CD8-positive, alpha-beta memory T cell (primary cell): ENCODE data around the gene PLCD1. TPM values are rescaled to one million over a fixed set of nuclear protein-coding genes. Genes with fewer than 3 reads are reported as not detected.
A peak's percentile ranks its signal among the peaks of the same experiment; 100 is the strongest.
"Not testable (repeated sequence)": the region's sequence is repeated elsewhere in the genome, so short reads cannot be mapped to it uniquely, and the experiment has no call there.

Source experiments
- CTCF ChIA-PET: fragments of 350-600 bp; sonication (Branson Sonifier 250); formaldehyde crosslinking; loops from one replicate; lab custom pipeline; 2021; ENCODE audit warnings: antibody characterized with exemption; lab: Charles Lee
- POLR2A ChIA-PET: fragments of 350-600 bp; sonication (Branson Sonifier 250); formaldehyde crosslinking; loops from one replicate; lab custom pipeline; 2021; ENCODE audit warnings: antibody characterized with exemption; lab: Charles Lee
- DNase-seq, 5 donors: peaks; one replicate each; pipeline versions ENCODE4 v3.0.0 to v3.0.0-alpha.2; 2020 to 2022; ENCODE audit warnings: mixed read lengths in 1 of 5
- H3K27ac ChIP-seq: one replicate; pipeline ENCODE4 v1.7.0; 2013; ENCODE audit warnings: low read depth, mild to moderate bottlenecking, low read length, moderate library complexity
- H3K27me3 ChIP-seq: 2 replicates; pipeline ENCODE4 v1.7.0; 2013; ENCODE audit warnings: low read length, mild to moderate bottlenecking; ENCODE audit not compliant: insufficient read depth, poor library complexity, severe bottlenecking
- H3K36me3 ChIP-seq: 2 replicates; pipeline ENCODE4 v1.7.0; 2013; ENCODE audit warnings: mild to moderate bottlenecking, low read length, moderate library complexity; ENCODE audit not compliant: insufficient read depth
- H3K4me1 ChIP-seq: 2 replicates; pipeline ENCODE4 v1.7.0; 2013; ENCODE audit warnings: mild to moderate bottlenecking, low read length, moderate library complexity; ENCODE audit not compliant: insufficient read depth
- H3K4me3 ChIP-seq: 2 replicates; pipeline ENCODE4 v1.7.0; 2013; ENCODE audit warnings: mild to moderate bottlenecking, low read length
- H3K9me3 ChIP-seq: 2 replicates; pipeline ENCODE4 v1.7.0; 2013; ENCODE audit warnings: mild to moderate bottlenecking, low read length
- H3K27ac Mint-ChIP-seq, 8 donors: one replicate each; pipeline ENCODE4 v1.8.0; 2020 to 2021; ENCODE audit warnings: mixed read lengths in 8 of 8, mild to moderate bottlenecking in 6 of 8, inconsistent platforms in 3 of 8, moderate library complexity in 3 of 8
- H3K27me3 Mint-ChIP-seq, 2 donors: one replicate each; pipeline ENCODE4 v1.8.0; 2020 to 2021; ENCODE audit warnings: mixed read lengths in 2 of 2, mild to moderate bottlenecking in 1 of 2, moderate library complexity in 1 of 2
- H3K36me3 Mint-ChIP-seq, 3 donors: one replicate each; pipeline ENCODE4 v1.8.0; 2020 to 2021; ENCODE audit warnings: mixed read lengths in 3 of 3, inconsistent platforms in 1 of 3, mild to moderate bottlenecking in 1 of 3
- H3K4me1 Mint-ChIP-seq, 3 donors: one replicate each; pipeline ENCODE4 v1.8.0; 2020 to 2021; ENCODE audit warnings: mixed read lengths in 3 of 3, inconsistent platforms in 1 of 3, mild to moderate bottlenecking in 1 of 3
- H3K4me3 Mint-ChIP-seq, 7 donors: one replicate each; pipeline ENCODE4 v1.8.0; 2020 to 2021; ENCODE audit warnings: mixed read lengths in 7 of 7, mild to moderate bottlenecking in 6 of 7, moderate library complexity in 4 of 7, inconsistent platforms in 2 of 7
- H3K9me3 Mint-ChIP-seq, 5 donors: one replicate each; pipeline ENCODE4 v1.8.0; 2020 to 2022; ENCODE audit warnings: mixed read lengths in 5 of 5, mild to moderate bottlenecking in 3 of 5, moderate library complexity in 2 of 5, inconsistent platforms in 1 of 5
- polyA plus RNA-seq: library from polyadenylated mRNA; unstranded; fragments of 300-500 nt; fragmentation: Illumina TruSeq; gene quantifications from one replicate; pipeline ENCODE4 v1.2.3, GENCODE V29; 2021
- total RNA-seq, 2 experiments: library from RNA; stranded (reverse); gene quantifications; one replicate each; pipeline ENCODE4 v1.2.3, GENCODE V29; 2021

Gene PLCD1
- total and polyA plus RNA-seq, 3 experiments from 2014 or later: 12.8 to 36.4 (median 18.5) TPM

DNA sequence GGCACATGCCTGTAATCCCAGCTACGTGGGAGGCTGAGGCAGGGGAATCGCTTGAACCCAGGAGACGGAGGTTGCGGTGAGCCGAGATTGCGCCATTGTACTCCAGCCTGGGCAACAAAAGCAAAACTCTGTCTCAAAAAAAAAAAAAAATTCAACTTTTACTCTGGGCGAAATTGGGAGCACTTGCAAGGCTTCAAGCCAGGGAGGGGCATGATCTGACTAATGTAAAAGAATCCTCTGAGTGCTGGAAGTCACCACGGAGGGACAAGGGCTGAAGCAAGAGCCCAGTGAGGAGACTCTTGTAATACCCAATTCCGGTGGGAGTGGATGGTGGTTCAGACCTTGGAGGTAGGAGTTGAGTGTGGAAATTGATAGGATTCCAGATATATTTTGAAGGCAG lies 4.9 kb upstream of the PLCD1 start:
- CTCF ChIA-PET: not testable (repeated sequence)

DNA sequence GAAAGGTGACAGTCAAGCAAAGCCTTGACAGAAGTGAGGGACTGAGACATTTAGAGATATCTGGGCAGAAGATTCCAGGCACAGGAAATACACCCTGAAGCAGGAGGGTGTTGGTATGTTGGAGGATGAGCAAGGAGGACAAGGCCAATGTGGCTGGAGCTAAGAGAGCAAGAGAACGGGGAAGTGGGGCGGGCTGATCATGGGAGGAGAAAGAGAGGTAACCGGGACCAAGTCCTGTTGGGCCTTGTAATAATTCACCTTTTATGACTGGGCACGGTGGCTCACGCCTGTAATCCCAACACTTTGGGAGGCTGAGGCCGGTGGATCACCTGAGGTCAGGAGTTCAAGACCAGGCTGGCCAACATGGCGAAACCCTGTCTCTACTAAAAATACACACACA lies 4.1 kb upstream of the PLCD1 start:
- H3K4me3 ChIP-seq, H3K27me3 ChIP-seq, H3K9me3 Mint-ChIP-seq, H3K27ac ChIP-seq, H3K36me3 Mint-ChIP-seq, POLR2A ChIA-PET, H3K36me3 ChIP-seq, H3K9me3 ChIP-seq, CTCF ChIA-PET, H3K4me3 Mint-ChIP-seq, DNase-seq, H3K27me3 Mint-ChIP-seq: not testable (repeated sequence)
- H3K4me1 Mint-ChIP-seq: peaks cover 26 to 49% (median 37%) of the 10 kb centered on the region in 3 donors
- peaks cover 36% of the 10 kb centered on the region for H3K4me1 ChIP-seq
- H3K27ac Mint-ChIP-seq: peak overlapping the region in 2 of 8 donors; percentile 9 to 65

More for the DNA sequence above, 4.9 kb upstream of the PLCD1 start:
- DNase-seq, H3K27me3 ChIP-seq, H3K36me3 Mint-ChIP-seq, H3K9me3 ChIP-seq, H3K27me3 Mint-ChIP-seq, H3K9me3 Mint-ChIP-seq, H3K27ac ChIP-seq, H3K36me3 ChIP-seq, H3K4me3 ChIP-seq: not testable (repeated sequence)
- POLR2A ChIA-PET: interaction anchor here (0.7 kb wide), 1 partner anchor 104 kb away, joined by 3 read pairs; the partner anchor contains the start of gene MYD88
- Mint-ChIP-seq H3K4me3 (peak overlapping the region in 1 of 7 donors; percentile 7), H3K27ac (peak overlapping the region in 2 of 8 donors; percentile 47 to 56), H3K4me1 (peaks cover 31 to 54% (median 44%) of the 10 kb centered on the region in 3 donors)
- H3K4me1 ChIP-seq: peaks cover 36% of the 10 kb centered on the region

DNA sequence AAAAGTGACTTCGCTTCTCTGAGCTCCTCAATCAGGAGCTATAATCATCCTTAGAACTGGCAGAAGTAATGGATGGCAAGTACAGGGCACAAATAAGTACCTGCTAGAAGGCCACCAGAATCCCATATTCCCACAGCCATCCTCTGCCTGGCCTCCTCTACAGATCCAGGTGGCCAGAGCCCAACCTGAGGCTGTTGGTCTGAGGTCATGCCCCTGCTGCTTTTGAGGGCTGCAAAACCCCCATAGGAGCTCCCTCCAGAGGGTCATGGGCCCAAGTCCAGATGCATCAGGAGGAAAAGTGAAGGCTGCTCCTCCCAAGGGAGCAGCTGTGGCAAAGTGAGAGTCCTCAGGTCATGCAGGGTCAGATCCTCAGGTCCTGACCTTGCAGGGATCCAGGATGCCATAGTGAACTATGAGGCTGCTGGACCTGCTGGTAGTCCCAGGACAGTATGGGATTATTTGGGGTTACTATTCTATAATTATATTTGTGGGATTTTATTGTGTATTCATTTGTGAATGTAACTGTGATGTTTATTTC lies 3.0 kb upstream of the PLCD1 start:
- peak overlapping the region in 1 of 7 donors; percentile 42 for H3K4me3 Mint-ChIP-seq
- peaks cover 24 to 48% (median 30%) of the 10 kb centered on the region in 3 donors for H3K4me1 Mint-ChIP-seq
- peaks cover 0 to 3% (median 0%) of the 10 kb centered on the region in 3 donors for H3K36me3 Mint-ChIP-seq
- H3K27me3 ChIP-seq: peaks cover 8% of the 10 kb centered on the region
- POLR2A ChIA-PET: no interaction called here
- no peak overlapping the region for H3K4me3 ChIP-seq
- H3K36me3 ChIP-seq: no peaks in the 10 kb centered on the region
- H3K27ac Mint-ChIP-seq: peak overlapping the region in 1 of 8 donors; percentile 59
- DNase-seq: no peak
- peaks cover 0 to 7% of the 10 kb centered on the region in 2 donors for H3K27me3 Mint-ChIP-seq
- peaks cover 28% of the 10 kb centered on the region for H3K4me1 ChIP-seq
- CTCF ChIA-PET: interaction anchor here (1.3 kb wide), 1 partner anchor 58 kb away, joined by 3 read pairs; no protein-coding TSS in a partner anchor
- H3K9me3 Mint-ChIP-seq: no peaks in the 10 kb centered on the region
- H3K27ac ChIP-seq: no peak overlapping the region
- no peaks in the 10 kb centered on the region for H3K9me3 ChIP-seq

DNA sequence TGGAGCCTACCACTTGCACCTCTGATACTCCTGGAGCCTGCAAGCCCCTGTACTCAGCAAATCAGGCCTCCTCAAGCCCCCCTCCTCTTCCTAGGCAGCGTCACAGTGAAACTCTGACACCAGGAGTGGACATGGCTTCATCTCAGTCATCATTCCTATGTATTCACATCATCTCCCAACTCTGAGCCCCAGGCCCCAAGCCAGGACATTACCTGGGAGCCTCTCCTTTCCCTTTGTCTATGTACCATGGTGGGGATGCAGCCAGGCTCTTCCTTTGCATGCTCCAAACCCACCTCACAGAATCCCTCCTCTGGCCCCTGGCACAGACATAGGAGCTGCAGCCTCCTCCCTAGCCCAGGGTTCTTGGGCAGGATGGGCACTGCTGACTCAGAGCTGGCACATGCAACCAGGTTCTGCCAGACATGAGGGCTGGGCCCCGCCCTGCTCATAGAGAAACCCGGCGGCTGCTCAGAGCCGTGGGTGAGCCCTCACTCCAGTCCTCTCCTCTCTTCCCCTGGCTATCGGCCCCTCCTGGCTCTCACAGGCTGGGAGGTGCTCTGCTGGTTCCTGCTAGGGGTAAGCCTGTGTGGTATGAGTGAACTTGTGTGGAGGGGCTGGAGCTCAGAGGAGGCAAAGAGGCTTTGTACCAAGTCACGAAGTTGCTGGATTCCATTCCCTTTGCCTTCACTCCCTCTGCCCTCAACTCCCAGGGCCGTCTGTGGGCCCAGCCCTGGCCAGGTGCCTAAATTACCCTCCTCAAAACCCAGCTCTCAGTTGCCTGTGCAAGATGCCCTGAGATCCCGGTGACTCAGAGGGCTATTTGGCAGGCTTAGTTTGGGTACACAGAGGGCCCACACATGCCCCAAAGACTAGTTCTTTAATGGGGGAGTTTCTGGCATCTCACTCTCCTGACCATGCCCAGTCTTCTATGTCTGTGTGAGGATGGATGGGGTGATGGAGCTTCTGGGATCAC lies 1.9 kb upstream of the PLCD1 start:
- no peaks in the 10 kb centered on the region for H3K36me3 ChIP-seq
- Mint-ChIP-seq H3K27ac (peak overlapping the region; percentile 50 to 90 (median 76)), H3K36me3 (peaks cover 0 to 3% (median 0%) of the 10 kb centered on the region in 3 donors), H3K4me3 (peak overlapping the region; percentile 44 to 81 (median 71)), H3K9me3 (no peaks in the 10 kb centered on the region), H3K27me3 (peaks cover 0 to 7% of the 10 kb centered on the region in 2 donors), H3K4me1 (peaks cover 21 to 47% (median 23%) of the 10 kb centered on the region in 3 donors)
- no peak overlapping the region for H3K27ac ChIP-seq
- H3K9me3 ChIP-seq: no peaks in the 10 kb centered on the region
- H3K4me3 ChIP-seq: no peak overlapping the region
- peak in 3 of 5 donors; percentile 16 to 64 (median 40) for DNase-seq
- POLR2A ChIA-PET: interaction anchor here (3.0 kb wide), 1 partner anchor 8 kb away, joined by 22 read pairs; the partner anchor contains the start of gene DLEC1
- CTCF ChIA-PET: interaction anchor here (1.3 to 1.5 kb wide), 2 partner anchors 9 to 57 kb away, joined by 3 to 4 read pairs; no protein-coding TSS in a partner anchor
- H3K4me1 ChIP-seq: peaks cover 28% of the 10 kb centered on the region
- H3K27me3 ChIP-seq: peaks cover 8% of the 10 kb centered on the region

DNA sequence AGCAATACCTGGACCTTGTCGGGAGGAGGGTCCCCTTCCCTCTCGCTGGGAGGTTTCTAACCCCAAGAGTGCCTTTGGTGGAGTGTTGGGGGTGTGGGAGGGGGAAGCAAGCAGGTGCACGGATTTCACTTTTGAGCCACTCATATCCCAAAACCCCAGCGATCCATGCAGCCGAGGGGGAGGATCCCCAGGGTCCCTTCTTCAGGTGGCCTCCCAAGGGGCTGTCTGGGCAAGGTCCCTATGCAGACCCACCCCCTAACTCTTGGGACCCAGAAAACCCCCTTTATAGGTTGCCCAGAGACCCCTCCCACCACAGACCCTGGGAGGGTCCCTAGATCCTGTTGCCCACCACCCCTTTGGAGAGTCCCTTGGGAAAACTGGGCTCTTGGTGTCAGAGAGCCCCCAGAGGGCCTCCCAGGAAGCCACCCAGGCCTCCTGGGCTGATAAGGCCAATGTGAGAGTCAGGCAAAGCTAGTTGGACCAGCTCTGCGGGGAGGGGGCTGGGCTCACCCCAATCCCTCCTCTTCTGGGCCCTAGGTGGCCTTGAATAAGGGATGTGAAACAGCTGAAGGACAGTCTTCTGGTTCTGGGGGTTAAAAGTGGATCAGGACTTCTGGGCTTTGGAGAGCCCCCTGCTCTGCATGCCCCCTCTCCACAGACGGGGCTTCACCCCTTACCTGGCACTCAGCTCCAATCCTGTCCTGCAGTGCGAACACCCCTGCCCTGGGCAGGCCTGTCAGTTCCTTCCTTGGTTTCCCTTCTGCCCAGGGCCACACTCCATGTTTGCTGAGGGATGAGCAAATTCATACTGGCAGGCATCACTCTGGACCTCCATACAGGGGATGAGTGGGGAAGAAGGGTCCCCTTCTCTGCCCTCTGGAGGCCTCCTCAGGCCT lies 932 bp upstream of the PLCD1 start:
- Histone ChIP-seq H3K36me3 (no peaks in the 10 kb centered on the region), H3K4me1 (peaks cover 36% of the 10 kb centered on the region), H3K27ac (peak overlapping the region; percentile 24), H3K9me3 (no peaks in the 10 kb centered on the region), H3K27me3 (peaks cover 8% of the 10 kb centered on the region), H3K4me3 (peak overlapping the region; percentile 60)
- Mint-ChIP-seq H3K27ac (peak overlapping the region in 7 of 8 donors; percentile 29 to 90 (median 59)), H3K9me3 (no peaks in the 10 kb centered on the region), H3K4me1 (peaks cover 27 to 53% (median 30%) of the 10 kb centered on the region in 3 donors), H3K4me3 (peak overlapping the region; percentile 57 to 81 (median 72)), H3K36me3 (peaks cover 0 to 3% (median 0%) of the 10 kb centered on the region in 3 donors), H3K27me3 (peaks cover 0 to 7% of the 10 kb centered on the region in 2 donors)
- no peak for DNase-seq
- POLR2A ChIA-PET: interaction anchor here (3.0 kb wide), 1 partner anchor 9 kb away, joined by 22 read pairs; the partner anchor contains the start of gene DLEC1
- CTCF ChIA-PET: interaction anchor here (1.4 to 1.5 kb wide), 2 partner anchors 9 to 33 kb away, joined by 4 to 7 read pairs; no protein-coding TSS in a partner anchor

DNA sequence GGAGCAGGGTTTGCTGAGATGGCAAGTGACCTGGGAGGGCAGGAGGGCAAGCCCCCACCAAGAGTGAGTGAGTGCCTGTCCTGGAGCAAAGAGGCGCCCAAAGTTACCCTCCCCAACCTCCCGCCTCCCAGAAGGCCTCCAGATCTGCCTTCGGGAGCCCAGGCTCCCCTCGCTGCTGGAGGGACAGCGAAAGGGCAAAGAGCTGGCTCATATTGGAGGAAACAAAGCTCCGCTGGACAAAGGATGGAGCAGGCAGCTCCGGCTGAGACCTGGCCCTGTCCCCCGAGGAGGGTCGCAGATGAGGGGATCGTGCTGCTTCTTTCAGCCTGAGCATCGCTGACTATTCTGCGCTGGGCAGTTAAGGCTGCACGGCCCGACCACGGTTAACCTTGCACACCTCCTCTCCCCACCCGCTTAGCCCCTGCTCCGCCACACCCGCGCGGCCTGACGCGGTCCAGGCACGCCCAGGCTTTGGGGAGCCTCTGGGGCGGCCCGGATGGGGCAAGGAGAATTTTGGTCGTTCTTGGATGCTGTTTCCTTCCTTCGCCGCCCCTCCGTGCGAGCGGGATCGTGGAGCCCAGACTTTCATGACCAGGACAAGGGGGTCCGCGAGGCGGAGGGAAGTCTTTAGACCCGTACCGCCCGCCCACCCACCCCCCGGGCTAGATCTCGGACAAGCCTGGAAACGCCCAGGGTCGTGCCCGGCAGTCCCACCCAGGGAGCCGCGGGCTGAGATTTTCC lies 651 bp downstream of the PLCD1 start:
- H3K27ac ChIP-seq: no peak overlapping the region
- H3K4me3 ChIP-seq: no peak overlapping the region
- Mint-ChIP-seq H3K4me1 (peaks cover 31 to 61% (median 41%) of the 10 kb centered on the region in 3 donors), H3K36me3 (peaks cover 0 to 11% (median 0%) of the 10 kb centered on the region in 3 donors), H3K9me3 (no peaks in the 10 kb centered on the region), H3K27ac (peak overlapping the region in 6 of 8 donors; percentile 31 to 92 (median 81)), H3K27me3 (peaks cover 0 to 7% of the 10 kb centered on the region in 2 donors), H3K4me3 (peak overlapping the region; percentile 68 to 90 (median 80))
- no peak for DNase-seq
- H3K4me1 ChIP-seq: peaks cover 43% of the 10 kb centered on the region
- ChIA-PET POLR2A (interaction anchor here (0.7 to 3.0 kb wide), 2 partner anchors 11 to 108 kb away, joined by 3 to 22 read pairs; partner anchors contain the start of genes ACAA1 and DLEC1), CTCF (interaction anchor here (0.9 to 1.4 kb wide), 2 partner anchors 25 to 32 kb away, joined by 3 to 7 read pairs; no protein-coding TSS in a partner anchor)
- peaks cover 8% of the 10 kb centered on the region for H3K27me3 ChIP-seq
- H3K36me3 ChIP-seq: no peaks in the 10 kb centered on the region
- no peaks in the 10 kb centered on the region for H3K9me3 ChIP-seq
